AG04450 (cell line): Measurements from ENCODE around the gene RNF11. TPM values are rescaled to one million over a fixed set of nuclear protein-coding genes. Genes with fewer than 3 reads are reported as not detected.

ENCODE experiments used
- CTCF ChIA-PET: fragments of 300-600, 350-600 bp; formaldehyde crosslinking; extraction: SDS; loops from one replicate; lab custom pipeline; 2022; ENCODE audit warnings: antibody characterized with exemption, inconsistent platforms; lab: Charles Lee
- POLR2A ChIA-PET: fragments of 350-600 bp; formaldehyde crosslinking; extraction: SDS; loops from one replicate; lab custom pipeline; 2021; ENCODE audit warnings: antibody characterized with exemption, inconsistent platforms; lab: Yijun Ruan, JAX
- DNase-seq: peaks from one replicate; pipeline ENCODE4 v3.0.0-alpha.2; 2011; ENCODE audit warnings: low read depth, low spot score
- H3K27ac ChIP-seq: one replicate; pipeline ENCODE4 v1.5.1; 2012; ENCODE audit warnings: low read depth, low read length, control low read depth
- H3K27me3 ChIP-seq: one replicate; pipeline ENCODE4 v1.6.0; 2012; ENCODE audit warnings: low read length; ENCODE audit not compliant: control insufficient read depth, insufficient read depth
- H3K4me3 ChIP-seq: 2 replicates; pipeline ENCODE4 v1.5.1; 2011; ENCODE audit warnings: mild to moderate bottlenecking, low read depth, low read length, control low read depth
- H3K9me3 ChIP-seq: 2 replicates; pipeline ENCODE4 v1.5.1; 2012; ENCODE audit warnings: low read length; ENCODE audit not compliant: control insufficient read depth, insufficient read depth
- CTCF ChIP-seq: IDR thresholded peaks from 2 replicates; pipeline ENCODE4 v1.5.1; 2011; ENCODE audit warnings: low read depth, low read length, control low read depth, inconsistent platforms
- polyA plus RNA-seq: library from polyadenylated mRNA; depleted of rRNA; stranded (reverse); fragments of >200 nt; gene quantifications from 2 replicates; pipeline ENCODE4 v1.2.3, GENCODE V29; 2011

The RNF11 gene
- polyA plus RNA-seq, 1 experiment = 163 TPM

DNA sequence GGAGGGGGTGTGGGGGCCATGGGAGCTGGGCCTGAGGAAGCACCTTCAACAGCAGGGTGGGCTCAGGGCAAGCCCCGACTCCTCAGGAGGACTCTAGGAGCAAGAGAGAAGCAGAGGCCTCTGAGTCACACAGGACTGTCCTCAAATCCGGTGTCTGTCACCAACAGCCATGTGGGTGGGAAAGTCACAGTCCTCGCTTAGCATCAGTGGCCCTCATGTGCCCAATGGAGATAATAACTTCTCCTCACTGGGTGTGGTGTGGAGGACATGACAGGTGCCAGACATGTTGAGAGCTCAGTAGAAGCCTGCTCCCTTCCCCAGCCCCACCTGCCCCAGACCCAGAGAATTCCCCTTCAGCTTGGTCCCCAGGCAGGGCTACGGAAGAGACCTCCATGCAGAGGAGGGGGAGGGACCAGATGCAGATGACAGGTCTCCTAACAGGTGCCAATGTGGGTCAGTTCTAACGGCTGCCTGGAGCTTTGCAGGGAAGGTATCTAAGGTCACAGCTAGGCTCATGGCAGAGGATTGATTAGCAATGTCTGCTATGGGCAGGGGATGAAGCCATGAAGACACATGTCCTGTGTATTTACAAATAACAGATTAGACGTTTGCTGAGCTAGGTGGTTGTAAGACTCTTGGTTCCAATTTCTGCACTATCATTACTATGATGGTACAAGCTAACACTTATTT lies 64.1 kb downstream of the RNF11 start:
- Histone ChIP-seq H3K27ac (no peak overlapping the region), H3K27me3 (no peaks in the 10 kb centered on the region), H3K4me3 (no peak overlapping the region), H3K9me3 (peaks cover 4% of the 10 kb centered on the region; the same call in 1 of the 2 replicates)
- TF ChIP-seq CTCF = no peak
- ChIA-PET POLR2A (no interaction called here), CTCF (interaction anchor here (1.0 kb wide), 1 partner anchor 111 kb away, joined by 3 read pairs; no protein-coding TSS in a partner anchor)
- DNase-seq = no peak

DNA sequence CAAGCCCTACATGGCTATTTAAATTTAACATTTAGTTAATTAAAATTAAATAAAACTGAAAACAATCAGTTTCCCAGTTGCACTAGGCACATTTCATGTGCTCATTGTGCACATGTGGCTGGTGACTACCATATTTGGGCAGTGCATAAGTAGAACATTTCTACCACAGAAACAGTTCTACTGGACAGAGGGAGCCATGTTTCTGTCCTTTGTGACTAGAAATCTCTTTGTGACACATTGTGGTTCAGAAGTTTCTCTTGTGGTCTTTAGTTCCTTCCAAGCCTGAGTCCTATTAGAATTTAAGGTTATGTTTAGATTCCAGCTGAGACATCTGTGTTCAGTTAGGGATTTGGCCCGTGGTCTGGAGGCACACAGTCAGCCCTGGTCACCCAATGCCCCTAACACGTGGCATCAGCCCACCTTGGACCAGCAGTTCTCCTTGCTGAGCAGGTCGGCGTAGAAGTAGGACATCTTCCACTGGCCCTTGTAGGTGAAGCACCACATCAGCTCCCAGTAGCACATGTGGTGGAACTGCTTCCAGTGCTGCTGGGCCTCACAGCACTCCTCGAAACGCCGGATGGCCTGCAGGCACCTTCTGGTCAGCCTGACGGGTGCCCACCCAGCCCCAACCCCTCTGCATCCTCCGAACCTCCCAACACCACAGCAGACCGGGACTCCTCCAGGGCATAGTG lies 65.2 kb downstream of the RNF11 start:
- Histone ChIP-seq H3K27ac (no peak overlapping the region), H3K27me3 (no peaks in the 10 kb centered on the region), H3K4me3 (no peak overlapping the region), H3K9me3 (peaks cover 4% of the 10 kb centered on the region; the same call in 1 of the 2 replicates)
- no peak for TF ChIP-seq CTCF
- POLR2A ChIA-PET = no interaction called here
- no peak for DNase-seq
- CTCF ChIA-PET = no interaction called here

GRCh38 chr1:51301844-51302162 lies 65.7 kb downstream of the RNF11 start:
- Histone ChIP-seq H3K9me3 (peaks cover 4% of the 10 kb centered on the region; the same call in 1 of the 2 replicates), H3K27ac (no peak overlapping the region), H3K4me3 (no peak overlapping the region), H3K27me3 (no peaks in the 10 kb centered on the region)
- ChIA-PET POLR2A (no interaction called here), CTCF (no interaction called here)
- no peak for DNase-seq
- no peak for TF ChIP-seq CTCF

- ChIA-PET POLR2A (no interaction called here), CTCF (no interaction called here)
- DNase-seq = no peak
- Histone ChIP-seq H3K27ac (no peak overlapping the region), H3K4me3 (no peak overlapping the region), H3K9me3 (peaks cover 4% of the 10 kb centered on the region; the same call in 1 of the 2 replicates), H3K27me3 (no peaks in the 10 kb centered on the region)
- TF ChIP-seq CTCF = no peak
Measured at GRCh38 chr1:51302270-51302669, 66.2 kb downstream of the RNF11 start.

DNA sequence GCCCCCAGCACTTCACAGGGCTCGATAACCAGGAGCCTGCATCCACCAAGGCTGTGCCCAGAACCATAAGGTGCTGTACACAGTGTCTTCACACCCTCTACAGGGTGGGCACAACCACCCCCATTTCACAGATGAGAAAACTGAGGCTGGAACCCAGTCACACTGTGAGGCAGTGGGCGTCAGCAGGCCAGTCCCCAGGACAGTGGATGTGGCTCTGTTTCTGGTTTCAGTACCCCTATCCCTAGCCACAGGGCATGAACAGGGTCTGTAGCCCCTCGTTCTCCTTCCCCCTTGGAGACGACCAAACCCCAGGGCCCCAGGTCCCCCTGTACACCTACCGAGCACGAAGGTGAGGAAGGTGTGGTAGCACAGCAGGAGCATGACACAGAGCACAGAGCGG lies 66.7 kb downstream of the RNF11 start:
- CTCF ChIA-PET = no interaction called here
- H3K27ac ChIP-seq = no peak overlapping the region
- POLR2A ChIA-PET = no interaction called here
- no peaks in the 10 kb centered on the region for H3K27me3 ChIP-seq
- H3K4me3 ChIP-seq = no peak overlapping the region
- TF ChIP-seq CTCF = no peak
- no peak for DNase-seq
- H3K9me3 ChIP-seq = peaks cover 4% of the 10 kb centered on the region; the same call in 1 of the 2 replicates
